Activated T-helper 1 cell treated with anti-CD3 and anti-CD28 coated beads, Interleukin-12 subunit alpha, Interleukin-12 subunit beta, Interleukin-2, Interleukin-4 antibody, amounts not matched to agents 30 ng/mL and 10 ng/mL and 1 ng/mL, durations not matched to agents 14 hours and 24 hours and 36 hours (primary cell): ENCODE results near the gene MMP27. TPM values are rescaled to one million over a fixed set of nuclear protein-coding genes. Genes with fewer than 3 reads are reported as not detected.

Experiments used
- DNase-seq: peaks from one replicate; pipeline ENCODE4 v3.0.0; 2021; ENCODE audit warnings: low spot score
- H3K27ac Mint-ChIP-seq: one replicate; pipeline ENCODE4 v1.8.0; 2021; ENCODE audit warnings: mild to moderate bottlenecking, mixed read lengths
- H3K27me3 Mint-ChIP-seq: one replicate; pipeline ENCODE4 v1.8.0; 2022; ENCODE audit warnings: mild to moderate bottlenecking, moderate library complexity, mixed read lengths; ENCODE audit not compliant: insufficient read depth
- H3K36me3 Mint-ChIP-seq: one replicate; pipeline ENCODE4 v1.8.0; 2021; ENCODE audit warnings: low read depth, mixed read lengths
- H3K4me1 Mint-ChIP-seq: one replicate; pipeline ENCODE4 v1.8.0; 2021; ENCODE audit warnings: low read depth, mixed read lengths
- H3K4me3 Mint-ChIP-seq: one replicate; pipeline ENCODE4 v1.8.0; 2021; ENCODE audit warnings: mild to moderate bottlenecking, moderate library complexity, mixed read lengths
- H3K9me3 Mint-ChIP-seq: one replicate; pipeline ENCODE4 v1.8.0; 2021; ENCODE audit warnings: mixed read lengths
- intact Hi-C: fragments of 100-400 bp; cut with micrococcal nuclease; formaldehyde crosslinking; loops from one replicate; pipeline ENCODE4 v1.15.1; 2024
- total RNA-seq: library from RNA; stranded (reverse); gene quantifications from 2 replicates; pipeline ENCODE4 v1.2.3, GENCODE V29; 2022

The MMP27 gene
- total RNA-seq, 1 donor from 2014 or later, result not detected

- H3K4me1 Mint-ChIP-seq, result no peaks in the 10 kb centered on the region
- intact Hi-C loops, result no loop called here
- no peak for DNase-seq
- no peaks in the 10 kb centered on the region for H3K9me3 Mint-ChIP-seq
- H3K36me3 Mint-ChIP-seq, result no peaks in the 10 kb centered on the region
- H3K27ac Mint-ChIP-seq, result no peak overlapping the region
- no peak overlapping the region for H3K4me3 Mint-ChIP-seq
- peaks cover 6% of the 10 kb centered on the region for H3K27me3 Mint-ChIP-seq
Measured at GRCh38 chr11:102722821-102723220, 17.3 kb upstream of the MMP27 start.

GRCh38 chr11:102719620-102720277, 14.2 kb upstream of the MMP27 start:
- Mint-ChIP-seq H3K27me3 (peaks cover 6% of the 10 kb centered on the region), H3K36me3 (no peaks in the 10 kb centered on the region), H3K27ac (no peak overlapping the region), H3K9me3 (no peaks in the 10 kb centered on the region), H3K4me1 (no peaks in the 10 kb centered on the region), H3K4me3 (no peak overlapping the region)
- intact Hi-C loops, result no loop called here
- DNase-seq, result no peak

GRCh38 chr11:102717280-102717679, 11.7 kb upstream of the MMP27 start:
- Mint-ChIP-seq H3K27ac (no peak overlapping the region), H3K27me3 (peaks cover 12% of the 10 kb centered on the region), H3K9me3 (no peaks in the 10 kb centered on the region), H3K4me1 (no peaks in the 10 kb centered on the region), H3K36me3 (no peaks in the 10 kb centered on the region), H3K4me3 (no peak overlapping the region)
- no peak for DNase-seq
- intact Hi-C loops, result no loop called here

- no peaks in the 10 kb centered on the region for H3K4me1 Mint-ChIP-seq
- peaks cover 13% of the 10 kb centered on the region for H3K27me3 Mint-ChIP-seq
- no peak overlapping the region for H3K27ac Mint-ChIP-seq
- DNase-seq, result no peak
- intact Hi-C loops, result no loop called here
- no peaks in the 10 kb centered on the region for H3K36me3 Mint-ChIP-seq
- no peaks in the 10 kb centered on the region for H3K9me3 Mint-ChIP-seq
- H3K4me3 Mint-ChIP-seq, result no peak overlapping the region
Measured at GRCh38 chr11:102716527-102716926, 11.0 kb upstream of the MMP27 start.

- no peak for DNase-seq
- no peaks in the 10 kb centered on the region for H3K4me1 Mint-ChIP-seq
- no peaks in the 10 kb centered on the region for H3K36me3 Mint-ChIP-seq
- peaks cover 13% of the 10 kb centered on the region for H3K27me3 Mint-ChIP-seq
- no peak overlapping the region for H3K27ac Mint-ChIP-seq
- H3K4me3 Mint-ChIP-seq, result no peak overlapping the region
- H3K9me3 Mint-ChIP-seq, result no peaks in the 10 kb centered on the region
- intact Hi-C loops, result no loop called here
Measured at GRCh38 chr11:102712137-102712536, 6.6 kb upstream of the MMP27 start.

- no peaks in the 10 kb centered on the region for H3K4me1 Mint-ChIP-seq
- no peak overlapping the region for H3K27ac Mint-ChIP-seq
- intact Hi-C loops, result no loop called here
- H3K9me3 Mint-ChIP-seq, result no peaks in the 10 kb centered on the region
- no peaks in the 10 kb centered on the region for H3K36me3 Mint-ChIP-seq
- no peak overlapping the region for H3K4me3 Mint-ChIP-seq
- no peak for DNase-seq
- H3K27me3 Mint-ChIP-seq, result peaks cover 13% of the 10 kb centered on the region
Measured at GRCh38 chr11:102709201-102709945, 3.8 kb upstream of the MMP27 start.

GRCh38 chr11:102708654-102709053, 3.1 kb upstream of the MMP27 start:
- Mint-ChIP-seq H3K4me3 (no peak overlapping the region), H3K36me3 (no peaks in the 10 kb centered on the region), H3K4me1 (no peaks in the 10 kb centered on the region), H3K9me3 (no peaks in the 10 kb centered on the region), H3K27ac (no peak overlapping the region), H3K27me3 (peaks cover 13% of the 10 kb centered on the region)
- DNase-seq, result no peak
- intact Hi-C loops, result no loop called here

- no peaks in the 10 kb centered on the region for H3K36me3 Mint-ChIP-seq
- H3K9me3 Mint-ChIP-seq, result no peaks in the 10 kb centered on the region
- H3K27ac Mint-ChIP-seq, result no peak overlapping the region
- intact Hi-C loops, result no loop called here
- H3K27me3 Mint-ChIP-seq, result peaks cover 6% of the 10 kb centered on the region
- no peak overlapping the region for H3K4me3 Mint-ChIP-seq
- no peak for DNase-seq
- H3K4me1 Mint-ChIP-seq, result no peaks in the 10 kb centered on the region
Measured at GRCh38 chr11:102704841-102705240, 728 bp downstream of the MMP27 start.

GRCh38 chr11:102703826-102704493, 1.6 kb downstream of the MMP27 start:
- DNase-seq, result no peak
- intact Hi-C loops, result no loop called here

GRCh38 chr11:102695201-102695600, 10.4 kb downstream of the MMP27 start:
- H3K4me3 Mint-ChIP-seq, result no peak overlapping the region
- H3K27me3 Mint-ChIP-seq, result peaks cover 5% of the 10 kb centered on the region
- no peak for DNase-seq
- intact Hi-C loops, result no loop called here
- H3K4me1 Mint-ChIP-seq, result no peaks in the 10 kb centered on the region
- no peaks in the 10 kb centered on the region for H3K36me3 Mint-ChIP-seq
- no peaks in the 10 kb centered on the region for H3K9me3 Mint-ChIP-seq
- H3K27ac Mint-ChIP-seq, result no peak overlapping the region

More at GRCh38 chr11:102703826-102704493, 1.6 kb downstream of the MMP27 start:
- no peaks in the 10 kb centered on the region for H3K4me1 Mint-ChIP-seq
- no peak overlapping the region for H3K27ac Mint-ChIP-seq
- H3K4me3 Mint-ChIP-seq, result no peak overlapping the region
- H3K36me3 Mint-ChIP-seq, result no peaks in the 10 kb centered on the region
- H3K27me3 Mint-ChIP-seq, result peaks cover 7% of the 10 kb centered on the region
- H3K9me3 Mint-ChIP-seq, result no peaks in the 10 kb centered on the region

- Mint-ChIP-seq H3K27ac (no peak overlapping the region), H3K4me3 (no peak overlapping the region), H3K27me3 (peaks cover 15% of the 10 kb centered on the region), H3K4me1 (no peaks in the 10 kb centered on the region), H3K36me3 (no peaks in the 10 kb centered on the region), H3K9me3 (no peaks in the 10 kb centered on the region)
- DNase-seq, result no peak
- intact Hi-C loops, result no loop called here
Measured at GRCh38 chr11:102685754-102686153, 19.8 kb downstream of the MMP27 start.

- intact Hi-C loops, result no loop called here
- Mint-ChIP-seq H3K4me1 (no peaks in the 10 kb centered on the region), H3K27me3 (peaks cover 15% of the 10 kb centered on the region), H3K27ac (no peak overlapping the region), H3K36me3 (no peaks in the 10 kb centered on the region), H3K4me3 (no peak overlapping the region), H3K9me3 (no peaks in the 10 kb centered on the region)
- no peak for DNase-seq
Measured at GRCh38 chr11:102685338-102685737, 20.2 kb downstream of the MMP27 start.

GRCh38 chr11:102683277-102683676, 22.3 kb downstream of the MMP27 start:
- peaks cover 15% of the 10 kb centered on the region for H3K27me3 Mint-ChIP-seq
- H3K36me3 Mint-ChIP-seq, result no peaks in the 10 kb centered on the region
- H3K4me3 Mint-ChIP-seq, result no peak overlapping the region
- no peaks in the 10 kb centered on the region for H3K9me3 Mint-ChIP-seq
- DNase-seq, result no peak
- intact Hi-C loops, result no loop called here
- H3K27ac Mint-ChIP-seq, result no peak overlapping the region
- no peaks in the 10 kb centered on the region for H3K4me1 Mint-ChIP-seq
